HG03108 (cell line): ENCODE data around the gene SELENBP1.
A peak's percentile ranks its signal among the peaks of the same experiment; 100 is the strongest.

ENCODE experiments used
- ATAC-seq: cut with Tn5 transposase; IDR thresholded peaks from one replicate; pipeline ENCODE4 v1.9.1; 2021; ENCODE audit warnings: moderate library complexity; ENCODE audit not compliant: unreplicated experiment

Gene SELENBP1

DNA sequence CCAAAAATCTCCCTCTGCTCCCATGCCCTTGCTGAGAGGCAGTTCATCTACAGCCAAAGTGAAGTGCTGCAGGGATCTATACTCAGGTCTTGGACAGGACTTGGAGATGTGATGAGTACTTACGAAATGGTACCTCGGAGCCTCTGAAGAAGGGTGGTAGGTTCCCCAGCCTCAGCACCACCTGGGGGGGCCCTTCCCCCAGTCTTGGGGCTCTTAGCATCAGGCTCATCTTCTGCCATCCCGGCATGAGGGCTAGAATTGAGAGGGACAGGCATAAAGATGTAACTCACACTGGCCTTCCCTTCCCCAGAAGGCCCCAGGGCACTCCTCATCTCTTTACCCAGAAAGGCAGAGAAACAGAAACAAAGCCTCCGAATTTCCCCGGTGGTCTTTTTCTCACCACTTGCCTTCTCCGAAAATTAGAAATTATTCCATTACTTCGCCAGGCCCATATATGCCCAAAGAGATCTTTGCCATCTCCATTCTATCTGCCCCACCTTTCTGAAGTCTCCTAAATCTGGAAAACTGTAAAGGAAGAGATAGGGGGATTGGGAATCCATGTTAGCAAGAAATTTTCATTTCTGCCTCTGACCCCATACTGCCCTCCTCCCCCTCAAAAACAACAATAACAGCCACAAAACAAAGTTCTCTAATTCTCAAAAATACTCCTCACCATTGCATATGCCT lies 26.3 kb downstream of the SELENBP1 start:
- no peak for ATAC-seq

DNA sequence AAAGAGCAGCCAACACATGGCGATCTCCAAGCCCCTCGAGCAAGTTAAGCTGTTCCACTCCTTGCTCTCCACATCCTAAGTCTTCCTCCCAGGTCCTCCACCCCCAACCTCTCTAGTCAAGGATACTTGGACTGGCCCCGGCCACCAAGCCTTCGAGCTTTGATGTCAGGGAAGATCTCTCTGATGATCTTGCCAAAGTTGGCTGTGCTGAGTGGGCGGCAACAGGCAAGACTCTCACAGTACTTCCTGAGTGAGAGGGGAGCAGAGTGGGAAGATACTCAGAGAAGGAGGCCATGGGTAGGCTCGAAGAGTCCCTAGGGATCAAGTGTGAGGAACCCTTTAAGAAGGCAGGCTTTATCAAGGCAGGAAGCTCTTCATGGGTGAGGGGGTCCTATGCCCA lies 28.2 kb downstream of the SELENBP1 start:
- ATAC-seq: no peak

DNA sequence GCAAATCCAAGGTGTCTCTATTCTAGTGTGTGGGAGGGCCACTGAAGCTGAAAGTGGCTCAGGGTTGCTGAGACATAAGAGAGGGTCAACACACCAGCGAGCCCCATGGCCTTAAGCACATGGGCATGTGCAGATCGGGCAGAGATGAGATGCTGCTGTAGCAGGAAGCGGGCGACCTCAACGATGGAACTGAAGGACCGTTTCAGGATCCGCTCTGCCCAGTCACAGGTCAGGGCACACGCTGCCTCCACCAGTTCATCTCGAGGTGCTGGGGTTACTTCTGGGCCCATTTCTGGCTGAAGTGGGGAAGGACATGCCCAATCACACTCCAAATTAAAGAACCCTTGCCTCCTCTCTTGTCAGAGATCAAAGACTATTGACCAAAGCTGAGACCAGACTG lies 28.9 kb downstream of the SELENBP1 start:
- ATAC-seq: no peak

DNA sequence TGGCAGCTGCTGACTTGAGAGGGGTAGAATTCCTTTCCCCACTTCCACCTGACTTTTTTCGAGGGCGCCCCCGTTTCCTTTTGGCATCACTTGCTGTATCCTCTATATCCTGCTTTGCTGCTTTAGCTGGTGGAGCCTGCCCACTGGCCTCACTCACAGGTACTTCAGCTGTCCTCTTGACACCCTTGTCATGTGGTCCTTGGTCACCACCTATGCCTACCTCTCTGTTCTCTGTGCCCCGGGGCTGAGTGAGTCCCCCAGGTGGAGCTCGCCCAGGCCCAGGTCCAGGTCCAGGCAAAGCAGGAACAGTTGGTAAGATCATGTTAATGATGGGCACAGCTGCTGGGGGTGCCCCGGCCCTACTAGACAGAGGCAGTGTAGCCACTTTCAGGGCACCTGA lies 29.9 kb downstream of the SELENBP1 start:
- no peak for ATAC-seq

DNA sequence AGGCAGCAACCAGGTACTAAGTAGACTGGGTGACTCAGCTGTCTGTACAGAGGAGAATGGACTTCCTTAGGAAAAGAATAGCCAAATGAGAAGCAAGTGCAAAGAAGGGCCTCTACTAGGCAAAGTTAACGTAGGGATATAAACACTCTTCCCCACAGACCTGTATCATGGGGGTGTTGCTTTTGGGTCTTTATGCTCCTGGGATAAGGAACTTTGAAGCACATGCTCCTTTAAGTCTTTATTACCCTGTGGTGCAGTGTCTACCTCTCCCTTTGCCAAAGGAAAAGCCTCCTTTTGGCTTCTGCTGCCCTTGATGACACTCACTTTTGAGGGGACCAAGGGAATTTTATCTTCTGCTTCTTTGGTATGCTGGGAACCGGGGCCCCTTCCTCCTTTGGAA lies 30.5 kb downstream of the SELENBP1 start:
- ATAC-seq: no peak

DNA sequence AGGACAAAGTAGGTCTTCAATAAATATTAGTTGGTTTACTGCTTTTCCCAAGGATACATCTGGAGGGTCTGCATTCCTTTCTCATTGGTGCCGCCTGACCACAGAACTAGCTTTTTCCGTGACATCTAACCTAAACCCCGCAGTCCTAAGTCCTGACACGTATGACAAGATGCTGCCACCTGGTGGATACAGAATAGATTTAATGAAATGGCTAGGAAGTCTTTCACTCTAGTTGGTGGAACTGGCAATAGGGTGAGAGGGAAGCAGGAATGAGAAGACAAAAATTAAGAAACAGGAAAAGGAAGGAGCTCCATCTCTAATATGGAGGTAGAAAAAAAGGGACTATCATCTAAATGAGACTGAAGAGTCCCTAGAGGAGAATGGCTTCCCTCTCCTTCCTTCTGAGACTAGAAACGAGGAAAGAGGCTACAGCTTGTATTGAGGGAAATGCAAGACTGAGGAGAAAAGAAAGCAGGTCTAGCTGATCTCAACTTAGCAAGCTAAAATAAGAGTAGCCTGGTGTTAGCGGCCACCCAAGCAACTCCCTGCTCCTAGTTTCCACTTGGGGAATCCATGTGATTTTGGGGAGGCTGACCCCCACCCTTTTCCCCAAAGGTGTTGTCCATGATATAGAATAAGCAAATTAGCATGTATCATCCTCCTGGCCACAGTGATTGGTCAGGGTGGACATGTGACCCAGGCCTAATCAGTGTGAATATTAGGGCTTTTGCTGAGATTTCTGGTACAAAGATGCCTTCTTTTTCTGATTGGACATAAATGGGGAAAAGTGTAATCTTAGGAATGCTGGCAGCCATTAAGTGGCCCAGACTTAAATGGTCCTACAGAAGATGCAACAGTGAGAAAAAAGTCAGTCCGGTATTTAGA lies 31.4 kb downstream of the SELENBP1 start:
- no peak for ATAC-seq

DNA sequence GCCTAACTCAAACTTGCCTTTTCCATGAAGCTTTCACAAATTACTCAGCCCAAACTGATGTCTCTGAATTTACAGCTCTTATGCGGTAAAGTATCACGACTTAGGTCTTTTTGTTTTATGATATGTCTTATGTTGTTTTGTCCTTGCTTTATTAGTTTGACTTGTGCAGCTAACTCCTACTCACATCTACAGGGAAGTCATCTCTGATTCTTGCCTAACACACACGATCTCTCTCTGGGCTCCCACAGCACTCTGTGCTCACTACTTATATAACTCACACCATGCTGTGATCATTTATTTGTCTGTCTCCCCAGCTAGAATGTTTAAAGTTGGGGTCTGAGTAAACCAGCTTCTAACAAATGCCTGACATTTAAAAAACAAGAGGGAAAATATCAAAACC lies 35.9 kb downstream of the SELENBP1 start:
- no peak for ATAC-seq

DNA sequence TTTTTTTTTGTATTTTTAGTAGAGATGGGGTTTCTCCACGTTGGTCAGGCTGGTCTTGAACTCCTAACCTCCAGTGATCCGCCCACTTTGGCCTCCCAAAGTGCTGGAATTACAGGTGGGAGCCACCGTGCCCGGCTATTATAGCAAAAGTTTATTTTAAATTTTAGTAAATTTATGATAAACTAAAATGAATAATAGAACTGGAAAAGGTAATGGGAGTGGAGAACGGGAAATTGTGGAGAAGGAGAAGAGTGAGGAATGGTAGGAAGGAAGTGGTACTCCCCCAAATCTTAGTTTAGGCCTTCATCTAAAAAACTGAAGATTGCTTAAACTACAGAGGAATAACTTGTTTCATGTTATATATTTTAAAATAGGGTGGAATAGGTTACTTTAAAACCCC lies 37.7 kb downstream of the SELENBP1 start:
- no peak for ATAC-seq

DNA sequence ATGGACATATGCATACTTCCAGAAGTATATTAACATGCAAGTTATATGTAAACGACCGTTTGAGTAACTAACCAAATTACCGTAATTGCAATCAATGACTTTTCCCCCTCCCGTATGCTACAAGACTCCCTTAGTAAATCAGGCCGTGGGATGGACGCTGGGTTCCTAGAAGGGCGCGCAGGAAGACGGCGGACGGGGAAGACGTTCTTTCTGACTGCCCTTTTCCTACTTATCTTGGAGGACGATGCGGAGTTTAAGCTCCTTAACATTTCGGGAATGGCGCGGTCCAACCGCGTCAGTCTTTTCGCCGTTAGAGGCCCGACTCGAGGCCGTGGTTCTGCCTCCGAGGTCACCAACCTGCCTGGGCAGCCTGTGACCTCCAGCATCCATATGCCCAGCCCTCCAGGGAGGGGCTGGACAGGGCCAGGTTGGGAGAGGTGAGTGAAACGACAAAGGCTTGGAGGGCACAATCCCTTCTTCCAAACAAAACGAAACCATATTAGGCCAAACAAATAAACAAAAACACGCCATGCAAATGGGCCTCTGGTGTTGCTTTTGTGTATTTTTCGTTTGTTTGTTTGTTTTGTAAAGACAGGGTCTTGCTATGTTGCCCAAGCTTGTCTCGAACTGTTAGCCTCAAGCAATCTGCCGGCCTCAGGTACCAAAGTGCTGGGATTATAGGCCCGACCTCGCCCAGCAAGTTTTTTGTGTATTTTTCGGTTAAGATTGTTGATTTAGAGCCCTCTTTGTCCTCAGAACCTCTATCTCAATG lies 44.4 kb downstream of the SELENBP1 start:
- ATAC-seq: no peak

DNA sequence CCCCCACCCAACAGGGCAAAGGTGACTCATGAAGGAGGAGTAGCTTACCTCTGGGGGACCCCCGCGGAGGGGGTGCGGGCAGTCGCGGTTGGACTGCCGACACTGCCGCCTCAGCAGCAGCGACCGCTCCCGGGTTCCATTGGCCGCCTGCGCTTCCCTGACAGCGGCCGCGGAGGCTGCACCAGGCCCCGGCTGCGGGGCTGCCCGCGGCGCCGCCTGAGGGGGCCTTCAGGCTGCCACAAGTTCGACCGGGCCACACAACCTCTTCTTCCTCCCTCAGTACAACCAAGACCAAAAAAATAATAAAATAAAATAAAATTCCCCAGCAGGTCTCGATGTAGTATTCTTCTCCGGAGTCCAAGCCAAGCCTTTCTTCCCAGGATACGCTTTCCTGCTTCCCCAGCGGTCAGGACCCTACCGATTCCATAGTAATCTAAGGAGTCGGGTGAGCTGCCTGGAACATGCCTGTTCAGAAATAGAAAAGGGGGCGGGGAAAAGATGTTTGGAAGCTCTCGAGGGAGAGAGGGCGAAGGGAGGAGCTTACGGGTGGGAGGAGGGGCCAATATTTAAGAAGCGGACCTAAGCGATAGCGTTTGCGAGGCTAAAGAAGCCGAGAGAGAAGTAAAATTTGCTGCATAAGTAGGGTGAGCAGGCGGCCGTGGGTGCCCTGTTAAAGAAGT lies 45.1 kb downstream of the SELENBP1 start, which contains the start of gene PI4KB:
Gene PI4KB (minus strand): TSS at position 194 of the 680 bp plus-strand sequence. CDS start 10,935 bp downstream, outside the sequence.
- ATAC-seq: peak; percentile 70

DNA sequence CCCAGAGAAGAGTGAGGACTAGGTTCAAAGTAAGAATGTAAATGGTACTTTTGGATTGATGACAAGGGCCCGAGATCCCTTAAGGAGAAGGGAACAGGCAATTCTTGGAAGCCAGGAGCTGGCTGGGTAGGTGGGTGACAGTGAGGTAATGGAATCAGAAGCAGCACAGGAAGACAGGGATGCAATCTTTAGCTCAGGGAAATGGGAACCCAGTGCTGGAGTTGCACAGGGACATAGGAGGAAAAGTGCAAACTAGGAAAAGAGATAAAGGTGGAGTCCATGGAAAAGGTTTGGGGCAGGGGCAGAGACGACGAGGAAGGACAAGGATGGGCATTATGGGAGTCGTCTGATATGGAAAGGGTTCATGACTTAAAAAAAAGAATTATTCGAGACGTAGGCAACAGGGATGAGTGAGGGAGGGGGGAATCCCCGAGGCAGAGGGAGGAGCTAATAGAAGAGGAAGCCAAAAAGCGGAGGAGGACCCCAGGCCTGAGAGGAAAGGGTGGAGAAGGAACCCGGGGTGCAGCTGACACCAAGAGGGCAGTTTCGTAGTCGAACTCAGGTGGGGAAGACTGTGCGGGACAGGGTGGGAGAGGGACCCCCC lies 45.8 kb downstream of the SELENBP1 start:
- peak; percentile 52 for ATAC-seq

DNA sequence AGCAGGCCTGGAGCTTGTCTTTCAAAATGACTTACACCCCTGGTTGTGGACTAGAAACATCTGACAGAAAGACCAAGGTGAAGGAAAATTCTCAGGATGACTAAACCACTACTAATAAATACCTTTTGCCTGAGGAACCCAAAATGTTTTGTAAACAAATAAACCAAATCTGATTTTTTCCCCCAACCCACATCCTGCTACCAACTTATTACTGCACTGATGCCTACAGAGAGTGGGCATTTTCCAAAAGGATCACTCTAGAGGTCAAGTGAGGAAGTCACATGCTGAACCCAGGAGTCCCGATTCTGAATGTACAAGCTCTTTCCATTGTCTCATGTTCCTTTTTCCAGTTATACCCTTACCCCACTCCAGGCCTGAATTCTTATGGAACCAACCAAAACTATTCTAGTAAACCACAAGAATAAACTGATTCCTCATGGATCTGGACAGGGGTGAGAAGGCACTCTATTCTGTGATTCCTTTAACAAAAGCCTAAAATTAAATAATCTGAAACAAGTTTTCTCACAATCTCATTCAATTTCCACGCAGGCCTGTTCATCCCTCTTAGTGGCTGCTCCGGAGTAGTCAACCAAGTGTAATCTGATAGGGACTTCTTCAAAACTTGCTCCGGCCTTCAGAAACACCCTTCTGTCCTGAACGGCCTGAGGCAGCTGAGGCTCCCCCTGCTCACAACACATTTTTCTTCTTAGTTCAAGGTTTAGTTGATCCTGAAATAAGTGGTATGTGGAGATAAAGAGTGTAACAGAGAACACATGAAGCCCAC lies 46.7 kb downstream of the SELENBP1 start:
- ATAC-seq: no peak

DNA sequence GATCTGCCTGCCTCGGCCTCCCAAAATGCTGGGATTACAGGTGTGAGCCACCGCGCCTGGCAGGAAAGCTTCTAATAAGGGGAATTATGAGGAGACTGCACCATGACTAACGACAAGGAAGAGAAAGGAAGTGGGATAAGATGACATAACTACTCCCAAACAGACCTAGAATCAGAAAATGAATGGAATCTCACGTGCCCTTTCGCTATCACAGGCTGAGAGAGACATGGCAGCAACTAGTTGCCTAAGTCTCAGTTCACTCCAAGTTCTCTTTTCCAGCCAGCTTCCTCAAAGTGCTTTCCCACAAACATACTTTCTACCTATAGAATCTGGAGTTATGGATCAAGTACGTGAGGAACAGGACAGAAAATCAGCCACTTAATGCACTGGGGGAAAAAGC lies 47.3 kb downstream of the SELENBP1 start:
- no peak for ATAC-seq

DNA sequence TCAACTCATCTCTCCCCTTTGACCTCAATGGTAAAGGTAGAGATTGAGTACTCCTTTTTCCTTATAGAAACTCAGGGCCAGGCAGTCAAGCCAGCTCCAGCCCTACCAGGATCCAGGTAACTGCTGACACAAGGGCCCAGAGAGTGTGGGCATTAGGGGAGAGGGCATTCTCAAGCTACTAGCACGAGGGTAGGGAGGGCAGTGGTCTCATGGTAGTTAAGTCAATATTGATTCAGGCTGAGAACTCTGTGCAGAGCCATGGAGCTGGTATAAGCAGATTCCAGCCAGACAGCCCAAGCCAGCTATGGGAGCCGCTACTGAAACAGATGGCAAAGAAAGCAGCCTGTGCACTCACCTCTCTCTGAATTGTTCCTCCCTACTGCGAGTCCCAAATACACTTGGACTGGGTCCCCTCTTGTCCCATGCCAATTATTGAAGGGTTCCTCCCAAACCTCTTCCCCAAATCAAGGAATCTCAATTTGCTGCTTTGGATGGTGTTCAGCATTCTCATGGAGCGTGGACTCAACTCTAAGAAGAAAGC lies 48.0 kb downstream of the SELENBP1 start:
- no peak for ATAC-seq

DNA sequence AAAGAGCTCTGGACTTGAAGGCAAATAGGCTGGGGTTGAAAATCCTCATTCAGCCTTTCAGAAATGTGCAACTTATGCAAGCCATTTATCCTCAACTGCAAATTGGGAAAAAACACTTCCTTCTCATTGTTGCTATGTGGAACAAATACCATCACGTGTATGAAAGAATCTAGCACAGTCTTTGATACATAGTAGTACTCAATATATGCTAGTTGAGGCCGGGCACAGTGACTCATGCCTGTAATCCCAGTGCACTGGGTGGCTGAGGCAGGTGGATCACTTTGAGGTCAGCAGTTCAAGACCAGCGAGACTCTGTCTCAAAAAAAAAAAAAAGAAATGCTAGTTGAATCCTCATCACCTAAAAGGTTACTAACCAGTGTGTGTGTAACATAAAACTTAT lies 53.5 kb downstream of the SELENBP1 start:
- ATAC-seq: no peak

DNA sequence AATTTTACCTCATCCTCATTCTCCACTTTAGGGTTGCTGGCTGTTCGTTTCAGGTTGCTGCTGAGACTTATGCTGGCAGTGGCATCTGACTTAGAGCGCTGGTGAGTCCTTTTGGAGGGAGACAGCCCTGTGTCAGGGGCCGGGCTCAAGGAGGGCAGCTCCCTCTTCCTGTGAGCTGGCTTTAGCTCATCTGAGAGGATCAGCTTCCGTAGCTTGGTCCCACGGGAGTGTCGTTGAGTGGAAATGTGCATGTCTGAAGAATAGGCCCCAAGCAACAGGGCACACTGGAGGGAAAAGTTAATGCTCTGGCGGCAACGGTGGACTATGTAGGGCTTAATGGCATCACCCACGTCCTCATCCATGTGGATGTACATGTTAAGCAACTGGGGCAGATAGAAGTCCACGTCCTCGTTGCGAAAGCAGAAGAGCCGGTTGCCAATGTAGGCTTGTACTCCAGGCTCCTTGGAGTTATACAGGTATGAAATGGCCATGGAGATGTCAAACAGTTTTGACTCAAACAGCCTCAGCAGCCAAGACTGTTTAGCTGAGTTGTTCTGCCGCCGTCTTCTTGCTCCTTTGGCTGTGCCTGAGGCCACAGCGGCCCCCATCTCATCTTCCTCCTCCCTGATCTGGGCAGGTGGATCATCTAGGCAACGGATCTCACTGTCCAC lies 56.8 kb downstream of the SELENBP1 start:
- ATAC-seq: no peak
